Central memory CD8-positive, alpha-beta T cell (primary cell): ENCODE measurements around the gene CIRBP.

Experiments used
- ATAC-seq: fragments of 150-1000 bp; cut with Tn5 transposase; replicated peaks from 2 replicates; pipeline ENCODE4 v1.10.0; 2022; ENCODE audit warnings: mild to moderate bottlenecking, moderate FRiP score, moderate number of reproducible peaks; ENCODE audit not compliant: poor library complexity, severe bottlenecking; ENCODE audit errors: extremely low read depth
- DNase-seq, 2 donors: peaks; one replicate each; pipeline ENCODE4 v3.0.0; 2021; ENCODE audit warnings: low spot score in 2 of 2
- H3K27ac Mint-ChIP-seq: one replicate; pipeline ENCODE4 v1.8.0; 2022; ENCODE audit warnings: low read depth, mild to moderate bottlenecking, moderate library complexity, mixed read lengths
- H3K27me3 Mint-ChIP-seq: one replicate; pipeline ENCODE4 v1.8.0; 2022; ENCODE audit warnings: mixed read lengths
- H3K36me3 Mint-ChIP-seq: one replicate; pipeline ENCODE4 v1.8.0; 2022; ENCODE audit warnings: mild to moderate bottlenecking, moderate library complexity, mixed read lengths; ENCODE audit not compliant: insufficient read depth
- H3K4me1 Mint-ChIP-seq: one replicate; pipeline ENCODE4 v1.8.0; 2022; ENCODE audit warnings: mixed read lengths
- H3K4me3 Mint-ChIP-seq: one replicate; pipeline ENCODE4 v1.8.0; 2022; ENCODE audit warnings: mild to moderate bottlenecking, moderate library complexity, mixed read lengths
- H3K9me3 Mint-ChIP-seq: one replicate; pipeline ENCODE4 v1.8.0; 2022; ENCODE audit warnings: mixed read lengths

The CIRBP gene

DNA sequence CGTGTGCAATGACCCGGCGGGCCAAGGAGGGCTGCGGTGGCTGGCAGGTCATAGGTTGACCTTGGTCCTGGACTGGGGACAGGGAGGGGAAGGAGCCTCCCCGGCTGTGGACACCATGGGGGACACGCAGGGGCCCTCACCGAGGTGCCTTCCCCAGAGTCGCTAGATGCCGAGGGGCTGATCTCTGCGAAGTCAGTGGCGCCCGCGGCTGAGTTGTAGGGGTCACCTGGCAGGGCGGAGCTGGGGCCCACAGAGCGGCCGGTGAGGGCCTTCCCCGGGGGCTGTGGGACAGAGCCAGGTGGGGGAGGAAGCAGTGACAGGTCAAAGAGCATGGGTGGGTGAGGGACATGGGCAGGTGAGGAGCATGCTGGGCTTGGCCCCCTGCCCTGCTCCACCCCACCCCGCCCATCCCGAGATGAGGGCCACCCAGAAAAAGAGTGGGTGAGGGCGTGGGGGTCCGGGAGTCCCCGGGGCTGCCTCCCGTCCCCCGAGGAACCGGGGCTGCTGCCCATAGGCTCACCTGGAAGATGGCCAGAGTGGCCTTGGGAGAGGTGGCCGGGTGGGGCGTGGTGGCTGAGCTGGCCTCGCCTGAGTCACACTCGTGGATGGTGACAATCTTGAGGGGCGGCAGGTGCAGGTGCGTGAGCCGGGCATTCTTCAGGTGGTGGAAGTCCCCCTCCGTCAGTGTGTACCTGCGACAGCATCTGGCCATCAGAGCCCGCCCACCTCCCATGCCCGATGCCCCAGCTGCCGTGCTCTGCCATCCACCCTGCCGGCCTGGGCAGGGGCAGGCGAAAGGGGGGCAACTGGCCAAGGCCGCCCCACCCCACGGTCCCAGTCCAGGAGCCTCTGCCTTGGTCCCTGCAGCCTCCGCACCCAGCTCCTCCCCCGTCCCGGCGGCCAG lies 34.8 kb upstream of the CIRBP start:
- H3K9me3 Mint-ChIP-seq: no peaks in the 10 kb centered on the region
- peaks cover 12% of the 10 kb centered on the region for H3K27me3 Mint-ChIP-seq
- H3K36me3 Mint-ChIP-seq: no peaks in the 10 kb centered on the region
- DNase-seq (no peak), ATAC-seq (no peak)
- no peak overlapping the region for H3K27ac Mint-ChIP-seq
- peaks cover 10% of the 10 kb centered on the region for H3K4me1 Mint-ChIP-seq
- no peak overlapping the region for H3K4me3 Mint-ChIP-seq

DNA sequence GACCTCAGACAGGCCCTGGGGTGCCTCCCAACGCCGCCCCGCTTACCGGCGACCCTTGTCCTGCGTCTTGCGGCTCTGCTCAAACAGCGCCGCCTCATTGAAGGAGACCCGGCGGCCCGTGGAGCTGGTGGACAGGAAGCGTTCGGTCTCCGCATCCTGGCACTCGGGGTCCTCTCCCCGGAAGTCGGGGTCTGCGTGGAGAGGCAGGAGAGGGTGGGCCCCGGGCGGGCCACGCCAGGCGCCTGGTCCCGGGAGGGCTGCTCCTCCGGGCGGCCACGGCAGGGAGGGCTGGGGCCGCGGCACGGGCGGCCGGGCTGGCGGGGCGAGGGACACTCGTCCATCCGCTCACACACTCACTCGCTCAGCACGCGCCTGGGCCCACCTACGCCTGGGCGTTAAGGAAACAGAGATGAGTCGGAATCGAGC lies 34.2 kb upstream of the CIRBP start:
- Mint-ChIP-seq H3K4me3 (peak overlapping the region; percentile 23), H3K27me3 (peaks cover 12% of the 10 kb centered on the region), H3K4me1 (peaks cover 10% of the 10 kb centered on the region), H3K27ac (no peak overlapping the region), H3K9me3 (no peaks in the 10 kb centered on the region), H3K36me3 (no peaks in the 10 kb centered on the region)
- DNase-seq (no peak), ATAC-seq (no peak)

DNA sequence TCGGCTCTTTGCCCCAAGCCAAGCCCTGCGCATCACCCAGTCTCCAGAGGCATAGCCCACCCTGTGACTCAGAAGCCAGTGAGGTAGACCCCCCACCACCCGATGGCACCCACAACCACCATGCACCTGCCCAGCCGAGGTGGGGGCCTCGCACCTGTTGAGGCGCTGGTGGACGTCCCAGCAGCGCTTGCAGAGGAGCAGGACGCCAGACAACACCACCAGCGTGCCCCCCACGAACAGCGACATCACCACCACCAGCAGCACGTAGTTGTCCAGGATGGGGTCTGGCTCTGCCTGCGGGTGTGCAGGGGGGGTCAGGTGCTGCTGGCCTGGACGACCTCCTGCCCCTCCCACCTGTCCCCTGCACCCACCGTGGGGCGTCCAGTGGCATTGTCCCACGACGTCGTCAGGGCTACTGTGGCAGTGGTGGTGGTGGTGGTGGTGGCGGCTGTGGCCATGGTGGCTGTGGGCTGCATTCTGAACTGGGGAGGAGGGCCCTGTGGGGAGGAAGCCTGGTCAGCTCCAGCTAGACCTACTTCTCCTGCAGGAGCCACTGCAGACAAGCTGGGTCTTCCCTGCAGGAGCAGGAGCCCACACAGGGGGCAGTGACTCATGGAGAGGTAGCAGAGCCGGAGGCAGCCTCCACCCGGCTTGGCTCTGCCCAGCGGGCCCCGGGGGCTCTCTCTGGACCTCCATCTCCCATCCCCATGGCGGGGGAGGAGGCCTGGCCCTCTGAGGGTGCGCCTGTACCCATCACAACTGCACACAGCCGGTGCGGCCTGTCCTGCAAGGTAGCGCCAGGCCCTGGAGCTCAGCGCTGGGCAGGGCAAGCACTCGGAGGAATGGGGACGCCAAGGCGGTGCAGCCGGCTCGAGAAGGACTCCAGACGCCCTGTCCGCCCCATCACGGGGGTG lies 33.2 kb upstream of the CIRBP start:
- H3K4me3 Mint-ChIP-seq: peak overlapping the region; percentile 23
- no peaks in the 10 kb centered on the region for H3K9me3 Mint-ChIP-seq
- H3K4me1 Mint-ChIP-seq: peaks cover 10% of the 10 kb centered on the region
- no peak for ATAC-seq
- H3K27me3 Mint-ChIP-seq: peaks cover 12% of the 10 kb centered on the region
- H3K36me3 Mint-ChIP-seq: no peaks in the 10 kb centered on the region
- H3K27ac Mint-ChIP-seq: no peak overlapping the region
- no peak for DNase-seq

DNA sequence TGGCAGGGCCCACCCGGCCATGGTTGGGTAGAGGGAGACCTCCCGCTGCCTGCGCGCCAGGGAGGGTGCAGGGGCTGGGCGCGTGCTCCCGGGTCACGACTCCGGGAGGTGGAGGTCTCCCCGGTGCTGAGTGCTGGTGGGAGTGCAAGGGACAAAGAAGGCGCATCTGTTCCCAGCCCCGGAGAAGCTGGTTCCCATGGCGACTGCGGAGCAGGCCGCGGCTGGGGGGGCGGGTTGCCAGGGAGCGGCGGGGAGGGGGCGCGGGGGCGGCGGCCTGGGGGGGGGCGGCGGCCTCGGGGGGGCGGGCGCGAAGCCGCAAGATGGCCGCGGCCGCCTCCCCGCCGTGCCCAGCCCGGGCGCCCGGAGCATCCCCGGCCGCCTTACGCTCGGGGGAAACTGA lies 32.6 kb upstream of the CIRBP start:
- no peaks in the 10 kb centered on the region for H3K9me3 Mint-ChIP-seq
- H3K4me3 Mint-ChIP-seq: no peak overlapping the region
- peaks cover 12% of the 10 kb centered on the region for H3K27me3 Mint-ChIP-seq
- H3K36me3 Mint-ChIP-seq: peaks cover 6% of the 10 kb centered on the region
- no peak overlapping the region for H3K27ac Mint-ChIP-seq
- ATAC-seq (no peak), DNase-seq (no peak)
- H3K4me1 Mint-ChIP-seq: peaks cover 15% of the 10 kb centered on the region

DNA sequence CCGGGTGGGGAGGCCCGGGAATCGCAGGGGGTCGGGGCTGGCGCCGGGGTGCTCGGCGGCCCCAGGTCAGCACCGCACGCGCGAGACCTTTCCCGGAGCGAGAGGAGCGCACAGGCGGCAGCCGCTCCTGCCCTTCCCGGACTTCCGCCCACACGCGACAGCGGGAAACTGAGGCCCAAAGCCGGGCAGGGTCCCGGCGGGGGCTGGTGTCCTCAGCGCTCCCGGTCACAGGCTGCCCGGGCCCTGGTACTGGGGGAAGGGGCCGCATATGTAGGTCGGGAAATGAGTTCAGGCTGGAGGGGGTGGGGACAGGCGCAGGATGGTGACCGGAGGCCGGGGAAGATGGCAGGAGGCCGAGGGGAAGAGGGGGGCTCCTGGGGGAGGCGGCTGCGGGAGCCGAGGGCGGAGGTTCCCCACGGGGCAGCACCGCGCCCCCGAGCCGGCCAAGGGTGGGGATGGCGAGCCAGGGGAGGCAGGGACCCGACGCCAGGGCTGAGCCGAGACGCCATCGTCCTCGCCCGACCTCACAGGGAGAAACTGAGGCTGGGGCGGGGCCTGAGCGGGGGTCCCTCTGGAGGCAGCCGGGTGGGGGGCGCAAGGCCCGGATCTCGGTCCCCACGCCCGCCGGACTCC lies 32.0 kb upstream of the CIRBP start:
- Mint-ChIP-seq H3K9me3 (no peaks in the 10 kb centered on the region), H3K27ac (no peak overlapping the region), H3K4me3 (peak overlapping the region; percentile 52), H3K4me1 (peaks cover 17% of the 10 kb centered on the region), H3K27me3 (peaks cover 12% of the 10 kb centered on the region), H3K36me3 (peaks cover 7% of the 10 kb centered on the region)
- ATAC-seq: no peak
- DNase-seq: no peak

DNA sequence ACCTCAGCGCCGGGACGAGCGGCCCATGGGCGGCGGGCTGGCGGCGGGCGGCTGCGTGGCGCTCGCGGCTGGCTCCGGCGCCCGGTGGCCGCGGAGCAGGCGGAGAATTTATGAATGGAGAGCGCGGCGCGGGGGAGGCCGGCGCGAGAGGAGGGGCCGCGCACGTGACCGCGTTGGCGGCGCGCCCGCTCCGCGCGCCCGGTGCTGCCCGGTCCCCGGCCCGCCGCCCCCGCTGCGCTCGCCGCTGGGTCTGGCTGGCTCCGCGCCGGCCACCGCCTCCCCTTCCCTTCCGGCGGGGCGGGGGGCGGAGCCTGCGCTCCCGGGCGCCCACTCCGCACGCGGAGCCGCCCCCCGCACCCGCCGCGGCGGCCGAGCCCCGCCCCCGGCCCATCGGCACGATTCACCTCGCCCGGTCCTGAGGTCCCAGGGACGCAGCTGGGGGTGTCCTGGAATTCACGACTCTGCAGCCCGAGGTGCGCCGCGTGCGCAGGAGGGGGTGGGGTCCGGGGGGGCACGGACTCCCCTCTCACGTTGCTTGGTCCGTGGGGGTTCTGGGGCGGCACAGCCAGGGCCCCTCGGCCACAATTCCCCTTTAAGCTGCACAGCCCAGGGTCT lies 31.3 kb upstream of the CIRBP start, which contains the start of gene CBARP:
Gene CBARP, minus strand, starts transcription at position 252 of the 615 bp plus-strand sequence. CDS start 1,905 bp downstream, outside the sequence.
- no peaks in the 10 kb centered on the region for H3K9me3 Mint-ChIP-seq
- peak within 1 kb of the TSS; percentile 96 for H3K27ac Mint-ChIP-seq

DNA sequence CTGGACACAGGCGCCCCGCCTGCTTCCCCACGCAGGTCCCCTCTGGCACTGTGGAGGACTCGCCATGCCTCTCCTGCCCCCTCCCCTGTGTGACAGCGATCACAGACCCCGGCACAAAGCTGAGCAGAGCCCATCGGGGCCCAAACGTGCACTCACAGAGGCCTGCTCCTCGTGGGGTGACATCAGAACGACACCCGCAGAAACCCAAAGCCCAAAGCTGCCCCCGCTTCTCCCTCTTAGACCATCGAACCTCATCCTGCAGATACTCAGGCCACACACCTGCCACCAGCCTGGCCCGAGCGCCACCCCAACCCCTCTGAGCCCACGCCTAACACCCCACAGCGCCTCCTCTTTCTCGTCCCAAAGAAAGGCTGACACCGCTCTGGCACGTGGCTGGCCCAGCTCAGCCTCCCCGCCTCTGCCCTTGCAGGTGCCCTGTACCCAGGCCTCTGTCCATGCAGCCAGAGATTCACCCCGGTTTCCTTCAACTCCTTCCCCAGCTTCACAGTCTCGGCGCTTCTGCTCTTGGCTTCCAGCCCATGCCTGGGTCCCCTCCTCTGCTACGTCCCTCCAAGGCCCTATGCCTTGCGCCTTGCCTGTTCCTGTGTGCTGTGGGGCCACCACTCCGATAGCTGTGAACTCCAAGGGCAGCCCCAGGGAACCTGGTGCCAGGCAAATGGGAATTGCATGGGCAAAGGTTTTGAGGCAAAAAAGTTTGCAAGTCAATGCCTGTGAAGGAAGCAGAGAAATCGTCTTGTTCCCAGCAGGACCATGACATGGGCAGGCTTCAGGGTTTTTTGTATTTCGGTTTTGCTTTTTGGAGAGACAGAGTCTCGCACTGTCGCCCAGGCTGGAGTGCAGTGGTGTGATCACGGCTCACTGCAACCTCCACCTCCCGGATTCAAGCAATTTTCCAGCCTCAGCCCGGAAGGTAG lies 30.5 kb upstream of the CIRBP start:
- Mint-ChIP-seq H3K36me3 (peaks cover 7% of the 10 kb centered on the region), H3K27ac (peak overlapping the region; percentile 96), H3K27me3 (peaks cover 12% of the 10 kb centered on the region), H3K4me3 (peak overlapping the region; percentile 87), H3K9me3 (no peaks in the 10 kb centered on the region), H3K4me1 (peaks cover 17% of the 10 kb centered on the region)
- ATAC-seq (no peak), DNase-seq (no peak)

More for the DNA sequence above, 31.3 kb upstream of the CIRBP start, which contains the start of gene CBARP:
- Mint-ChIP-seq H3K4me1 (peaks cover 17% of the 10 kb centered on the region), H3K27me3 (peaks cover 12% of the 10 kb centered on the region), H3K36me3 (peaks cover 7% of the 10 kb centered on the region), H3K4me3 (peak within 1 kb of the TSS; percentile 87)
- ATAC-seq: no peak
- no peak for DNase-seq

DNA sequence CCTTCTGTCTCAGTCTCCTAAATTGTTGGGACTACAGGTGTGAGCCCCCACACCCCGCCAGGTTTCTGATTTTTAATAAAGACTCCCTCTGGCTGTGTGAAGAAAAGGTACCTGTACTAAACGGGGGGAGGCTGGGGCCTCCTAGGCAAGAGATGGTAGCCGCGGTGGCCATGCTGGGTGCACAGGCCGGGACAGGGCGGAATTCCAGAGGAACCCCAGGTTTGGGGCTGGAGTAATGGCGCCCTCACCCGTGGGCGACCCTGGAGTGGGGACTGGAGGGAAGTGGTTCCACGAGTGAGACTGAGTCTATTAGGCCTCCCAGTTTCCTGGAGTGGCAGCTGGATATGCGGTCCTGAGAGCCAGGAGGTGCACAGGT lies 29.7 kb upstream of the CIRBP start:
- peaks cover 7% of the 10 kb centered on the region for H3K36me3 Mint-ChIP-seq
- H3K27ac Mint-ChIP-seq: peak overlapping the region; percentile 96
- peak overlapping the region; percentile 87 for H3K4me3 Mint-ChIP-seq
- DNase-seq: no peak
- peaks cover 17% of the 10 kb centered on the region for H3K4me1 Mint-ChIP-seq
- H3K9me3 Mint-ChIP-seq: no peaks in the 10 kb centered on the region
- no peak for ATAC-seq
- peaks cover 12% of the 10 kb centered on the region for H3K27me3 Mint-ChIP-seq

DNA sequence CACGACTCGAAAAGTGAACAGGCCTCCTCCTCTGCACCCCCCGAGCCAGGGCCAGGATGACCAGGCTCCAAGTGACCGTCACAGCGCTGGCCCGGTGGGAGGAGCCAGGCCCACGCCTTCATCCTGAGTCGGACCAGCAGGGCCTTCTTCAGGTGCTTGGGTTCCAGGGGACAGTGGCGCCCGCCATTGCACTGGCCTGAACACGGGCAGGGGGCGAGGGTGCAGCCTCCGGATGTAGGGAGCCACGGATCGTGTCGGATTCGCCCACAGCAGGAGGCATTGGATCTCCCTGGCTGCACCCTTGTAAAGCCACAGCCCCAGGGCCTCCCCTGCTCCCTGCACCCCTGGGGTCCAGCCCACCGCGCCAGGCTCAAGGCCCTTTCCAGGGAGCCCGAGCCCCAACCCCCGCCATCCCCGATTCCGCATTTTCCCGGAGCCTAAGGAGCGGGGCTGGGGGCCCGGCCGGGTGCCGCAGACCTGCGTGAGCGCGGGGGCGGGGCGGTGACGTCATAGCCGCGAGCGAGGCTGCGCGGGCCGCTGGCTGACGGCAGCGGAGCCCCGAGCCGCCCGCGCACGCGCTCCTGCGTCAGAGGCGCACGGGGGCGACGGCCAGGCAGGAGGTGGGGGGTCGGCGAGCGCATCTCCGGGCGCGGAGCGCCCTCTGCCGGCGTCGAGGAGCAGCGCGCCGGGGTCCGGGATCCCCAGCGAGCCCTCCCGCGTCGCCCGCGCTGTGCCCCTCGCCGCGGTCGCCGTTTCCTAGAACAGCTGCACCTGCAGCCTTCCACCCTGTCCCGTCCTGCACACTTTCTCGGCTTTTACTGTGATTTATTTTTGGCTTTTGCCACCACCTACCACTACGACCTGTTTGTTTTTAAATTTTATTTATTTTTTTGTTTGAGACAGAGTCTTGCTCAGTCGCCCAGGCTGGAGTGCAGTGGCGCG lies 29.1 kb upstream of the CIRBP start:
- H3K4me1 Mint-ChIP-seq: peaks cover 21% of the 10 kb centered on the region
- ATAC-seq: peak; percentile 53
- H3K9me3 Mint-ChIP-seq: no peaks in the 10 kb centered on the region
- peak overlapping the region; percentile 96 for H3K27ac Mint-ChIP-seq
- peak overlapping the region; percentile 87 for H3K4me3 Mint-ChIP-seq
- DNase-seq: peak; percentile 89 to 90
- peaks cover 9% of the 10 kb centered on the region for H3K36me3 Mint-ChIP-seq
- peaks cover 12% of the 10 kb centered on the region for H3K27me3 Mint-ChIP-seq

DNA sequence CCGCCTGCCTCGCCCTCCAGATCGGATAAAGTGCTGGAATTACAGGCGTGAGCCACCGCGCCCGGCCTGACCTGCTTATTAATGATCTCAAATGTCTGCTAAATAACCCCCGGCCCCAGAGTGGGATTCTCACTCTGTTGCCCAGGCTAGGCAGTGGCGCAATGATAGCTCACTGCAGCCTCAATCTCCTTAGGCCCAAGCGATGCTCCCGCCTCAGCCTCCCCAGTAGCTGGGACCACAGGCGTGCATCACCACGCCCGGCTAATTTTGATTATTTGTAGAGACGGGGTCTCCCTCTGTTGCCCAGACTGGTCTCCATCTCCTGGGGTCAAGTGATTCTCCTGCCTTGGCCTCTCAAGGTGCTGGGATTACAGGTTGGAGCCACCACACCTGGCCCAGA lies 28.2 kb upstream of the CIRBP start:
- DNase-seq (no peak), ATAC-seq (no peak)
- Mint-ChIP-seq H3K9me3 (no peaks in the 10 kb centered on the region), H3K4me1 (peaks cover 21% of the 10 kb centered on the region), H3K36me3 (peaks cover 9% of the 10 kb centered on the region), H3K27ac (peak overlapping the region; percentile 93), H3K4me3 (peak overlapping the region; percentile 87), H3K27me3 (peaks cover 12% of the 10 kb centered on the region)
